Astrocyte of the cerebellum (primary cell): ENCODE measurements around the gene WDR7.

Experiments used
- DNase-seq: peaks from one replicate; pipeline ENCODE4 v3.0.0-alpha.2; 2011; ENCODE audit warnings: low read depth
- H3K4me3 ChIP-seq: 2 replicates; pipeline ENCODE4 v1.5.1; 2011; ENCODE audit warnings: mild to moderate bottlenecking, low read depth, low read length, moderate library complexity
- in situ Hi-C: cut with HindIII; loops from 2 replicates; pipeline ENCODE4 v1.10.0; 2017; ENCODE audit warnings: low sequenced_read_pairs
- TF ChIP-seq, protein P1 (sequence below): IDR thresholded peaks from 2 replicates; pipeline ENCODE4 v1.5.1; 2012; ENCODE audit warnings: low read length, low read depth, moderate library complexity, mild to moderate bottlenecking; ENCODE audit errors: missing control alignments

WDR7 gene

DNA sequence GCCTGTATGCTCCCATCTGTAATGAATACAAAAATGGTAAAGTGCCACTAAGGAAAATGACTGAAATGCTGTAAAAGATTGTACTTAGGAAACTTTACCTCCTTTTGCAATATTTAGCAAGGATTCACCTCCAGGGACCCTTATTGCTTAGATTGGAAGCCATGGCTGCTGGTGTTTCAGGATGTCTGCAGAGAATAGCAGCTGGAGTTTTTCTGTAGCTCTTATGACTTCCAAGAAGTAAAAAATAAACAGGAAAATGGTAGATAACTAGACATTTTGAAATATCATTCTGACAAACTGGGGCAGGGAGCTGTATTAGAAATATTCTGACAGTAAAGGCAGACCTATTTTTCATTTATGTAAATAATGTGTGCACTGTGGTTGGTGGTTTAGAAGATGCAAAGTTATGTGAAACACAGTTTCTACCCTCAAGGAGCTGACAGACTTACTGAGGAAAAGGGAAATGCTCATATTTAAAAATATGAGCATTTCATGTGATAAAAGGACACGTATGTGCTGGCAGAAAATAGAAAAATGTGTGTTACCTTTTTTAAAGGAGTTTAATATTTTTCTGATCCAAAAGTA lies 270.8 kb downstream of the WDR7 start:
- TF ChIP-seq, protein P1, sequence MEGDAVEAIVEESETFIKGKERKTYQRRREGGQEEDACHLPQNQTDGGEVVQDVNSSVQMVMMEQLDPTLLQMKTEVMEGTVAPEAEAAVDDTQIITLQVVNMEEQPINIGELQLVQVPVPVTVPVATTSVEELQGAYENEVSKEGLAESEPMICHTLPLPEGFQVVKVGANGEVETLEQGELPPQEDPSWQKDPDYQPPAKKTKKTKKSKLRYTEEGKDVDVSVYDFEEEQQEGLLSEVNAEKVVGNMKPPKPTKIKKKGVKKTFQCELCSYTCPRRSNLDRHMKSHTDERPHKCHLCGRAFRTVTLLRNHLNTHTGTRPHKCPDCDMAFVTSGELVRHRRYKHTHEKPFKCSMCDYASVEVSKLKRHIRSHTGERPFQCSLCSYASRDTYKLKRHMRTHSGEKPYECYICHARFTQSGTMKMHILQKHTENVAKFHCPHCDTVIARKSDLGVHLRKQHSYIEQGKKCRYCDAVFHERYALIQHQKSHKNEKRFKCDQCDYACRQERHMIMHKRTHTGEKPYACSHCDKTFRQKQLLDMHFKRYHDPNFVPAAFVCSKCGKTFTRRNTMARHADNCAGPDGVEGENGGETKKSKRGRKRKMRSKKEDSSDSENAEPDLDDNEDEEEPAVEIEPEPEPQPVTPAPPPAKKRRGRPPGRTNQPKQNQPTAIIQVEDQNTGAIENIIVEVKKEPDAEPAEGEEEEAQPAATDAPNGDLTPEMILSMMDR, result no peak
- DNase-seq, result no peak
- in situ Hi-C loops, result no loop called here
- H3K4me3 ChIP-seq, result no peak overlapping the region

DNA sequence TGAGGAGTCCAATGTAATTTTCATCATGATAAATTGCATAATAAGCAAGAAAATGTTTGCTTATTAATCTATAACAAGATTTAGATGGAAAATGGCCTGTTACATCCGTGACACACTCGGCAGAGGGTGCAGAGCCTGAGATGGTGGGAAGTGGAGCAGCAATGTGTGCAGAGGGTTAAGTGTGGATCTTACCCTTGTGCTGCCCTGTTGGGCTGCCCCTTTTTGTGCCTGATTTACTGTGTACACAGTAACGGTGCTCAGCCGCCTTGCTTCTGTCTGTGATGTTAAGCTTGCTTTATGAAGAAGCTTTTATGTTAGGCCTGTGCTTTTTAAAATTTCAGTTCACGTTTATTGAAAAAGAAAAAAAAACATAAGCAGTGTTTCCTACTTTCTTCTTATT lies 275.6 kb downstream of the WDR7 start:
- H3K4me3 ChIP-seq, result no peak overlapping the region
- in situ Hi-C loops, result no loop called here
- DNase-seq, result no peak
- TF ChIP-seq, protein P1, result no peak

- DNase-seq, result no peak
- H3K4me3 ChIP-seq, result no peak overlapping the region
- TF ChIP-seq, protein P1, result no peak
- in situ Hi-C loops, result no loop called here
Observed at GRCh38 chr18:56927786-56928185, 276.6 kb downstream of the WDR7 start.

- DNase-seq, result no peak
- no peak overlapping the region for H3K4me3 ChIP-seq
- TF ChIP-seq, protein P1, result no peak
- in situ Hi-C loops, result no loop called here
Observed at GRCh38 chr18:56929886-56930285, 278.7 kb downstream of the WDR7 start.

DNA sequence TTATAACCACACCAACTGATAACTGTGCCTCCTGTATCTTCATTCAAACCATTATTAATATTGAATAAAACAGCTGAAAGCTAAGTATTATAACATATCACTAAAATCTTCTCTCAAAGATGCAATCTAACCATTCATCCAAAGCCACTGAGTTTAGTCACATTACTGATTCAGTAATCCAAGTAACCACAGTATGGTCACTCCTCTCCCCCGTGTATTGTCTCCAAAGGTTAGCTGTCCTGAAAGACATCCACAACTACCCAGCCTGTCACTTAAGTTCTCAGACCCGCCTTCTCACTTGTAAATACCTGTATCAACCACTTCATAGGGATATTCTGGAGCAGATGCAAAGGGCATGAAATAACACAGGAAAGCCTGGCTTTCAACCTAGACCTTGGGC lies 282.3 kb downstream of the WDR7 start:
- TF ChIP-seq, protein P1, result no peak
- DNase-seq, result no peak
- H3K4me3 ChIP-seq, result no peak overlapping the region
- in situ Hi-C loops, result no loop called here

DNA sequence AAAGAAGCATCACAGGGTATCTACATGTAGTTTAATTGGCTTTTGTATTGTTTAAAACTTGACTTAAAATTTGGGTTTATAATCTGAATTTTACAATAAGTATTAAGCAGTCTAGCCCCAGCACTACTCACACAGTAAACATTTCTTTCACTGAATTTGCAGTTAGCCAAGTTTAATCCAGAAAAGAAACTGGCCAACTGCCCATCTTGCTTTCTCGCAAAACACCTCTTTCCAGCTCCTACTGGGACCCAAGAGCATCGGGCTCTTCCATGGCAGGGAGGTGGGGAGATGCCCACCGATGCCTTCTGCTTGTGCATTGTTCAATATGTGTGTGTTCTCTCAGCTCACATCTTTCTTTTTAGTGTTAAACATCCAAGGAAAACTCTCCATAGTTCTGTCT lies 283.0 kb downstream of the WDR7 start:
- TF ChIP-seq, protein P1, result no peak
- no peak overlapping the region for H3K4me3 ChIP-seq
- in situ Hi-C loops, result no loop called here
- no peak for DNase-seq
